GM18519 (cell line): ENCODE measurements around the gene RBMY1B.
"Not testable (repeated sequence)": the region's sequence is repeated elsewhere in the genome, so short reads cannot be mapped to it uniquely, and the experiment has no call there.

ENCODE experiments used
- ATAC-seq: cut with Tn5 transposase; IDR thresholded peaks from one replicate; pipeline ENCODE4 v1.9.1; 2021; ENCODE audit warnings: mild to moderate bottlenecking, moderate library complexity; ENCODE audit not compliant: unreplicated experiment, low FRiP score

The RBMY1B gene

GRCh38 chrY:21511038-21511437 lies at the start of gene RBMY1B:
TSS of gene RBMY1B (plus strand) at chrY:21511338. CDS start at chrY:21513351, 2,013 bp downstream.
- not testable (repeated sequence) for ATAC-seq

GRCh38 chrY:21462915-21463314 lies 48.2 kb upstream of the RBMY1B start:
- not testable (repeated sequence) for ATAC-seq

- no peak for ATAC-seq
These were observed 28.2 kb upstream of the RBMY1B start for GRCh38 chrY:21482967-21483366.

GRCh38 chrY:21534579-21534978 lies 23.4 kb downstream of the RBMY1B start, which contains the start of gene RBMY1A1:
TSS of gene RBMY1A1 (plus strand) at chrY:21534879. CDS start at chrY:21536892, 2,013 bp downstream.
- ATAC-seq, result not testable (repeated sequence)

- ATAC-seq, result peak; percentile 90
These were observed 48.3 kb downstream of the RBMY1B start for GRCh38 chrY:21559316-21559984.
